GM18505 (cell line): ENCODE results near the gene RAB5A.
A peak's percentile ranks its signal among the peaks of the same experiment; 100 is the strongest.
"Not testable (repeated sequence)": the region's sequence is repeated elsewhere in the genome, so short reads cannot be mapped to it uniquely, and the experiment has no call there.

Experiments used
- ATAC-seq: cut with Tn5 transposase; IDR thresholded peaks from one replicate; pipeline ENCODE4 v1.9.1; 2021; ENCODE audit not compliant: unreplicated experiment
- POLR2A ChIP-seq: IDR thresholded peaks from 4 replicates; pipeline ENCODE4 v1.6.1; 2011; ENCODE audit warnings: borderline replicate concordance; ENCODE audit not compliant: insufficient read depth, insufficient read length; ENCODE audit errors: extremely low read depth

Gene RAB5A

GRCh38 chr3:19946832-19947548, at the start of gene RAB5A:
TSS of gene RAB5A (plus strand) at chr3:19947097. CDS start at chr3:19950899, 3,802 bp downstream.
- ATAC-seq, result peak; percentile 96
- peak; percentile 74 for TF ChIP-seq POLR2A

GRCh38 chr3:19898721-19899120, 48.2 kb upstream of the RAB5A start:
- no peak for TF ChIP-seq POLR2A

GRCh38 chr3:19899264-19899663, 47.6 kb upstream of the RAB5A start:
- ATAC-seq, result no peak
- no peak for TF ChIP-seq POLR2A

More at GRCh38 chr3:19898721-19899120, 48.2 kb upstream of the RAB5A start:
- ATAC-seq, result no peak

GRCh38 chr3:19899833-19900232, 47.1 kb upstream of the RAB5A start:
- not testable (repeated sequence) for ATAC-seq

- TF ChIP-seq POLR2A, result no peak
- ATAC-seq, result no peak
Observed at GRCh38 chr3:19901337-19901736, 45.6 kb upstream of the RAB5A start.

- TF ChIP-seq POLR2A, result no peak
- ATAC-seq, result no peak
Observed at GRCh38 chr3:19901918-19902317, 45.0 kb upstream of the RAB5A start.

- ATAC-seq, result no peak
- TF ChIP-seq POLR2A, result no peak
Observed at GRCh38 chr3:19903649-19904048, 43.2 kb upstream of the RAB5A start.

- no peak for ATAC-seq
- no peak for TF ChIP-seq POLR2A
Observed at GRCh38 chr3:19907523-19907922, 39.4 kb upstream of the RAB5A start.

- no peak for ATAC-seq
- no peak for TF ChIP-seq POLR2A
Observed at GRCh38 chr3:19911452-19911851, 35.4 kb upstream of the RAB5A start.

GRCh38 chr3:19917167-19917566, 29.7 kb upstream of the RAB5A start:
- no peak for TF ChIP-seq POLR2A
- no peak for ATAC-seq

- no peak for TF ChIP-seq POLR2A
- ATAC-seq, result no peak
Observed at GRCh38 chr3:19920401-19921080, 26.4 kb upstream of the RAB5A start.

- no peak for TF ChIP-seq POLR2A
- ATAC-seq, result peak; percentile 84
Observed at GRCh38 chr3:19931180-19931692, 15.7 kb upstream of the RAB5A start.

GRCh38 chr3:19931767-19932188, 15.1 kb upstream of the RAB5A start:
- peak; percentile 46 for ATAC-seq
- no peak for TF ChIP-seq POLR2A

- no peak for TF ChIP-seq POLR2A
- no peak for ATAC-seq
Observed at GRCh38 chr3:19932422-19932821, 14.5 kb upstream of the RAB5A start.
